HG03039 (cell line): ENCODE data around the gene DRD4.

ENCODE experiments used
- ATAC-seq: cut with Tn5 transposase; IDR thresholded peaks from one replicate; pipeline ENCODE4 v1.9.1; 2021; ENCODE audit warnings: mild to moderate bottlenecking, moderate library complexity; ENCODE audit not compliant: unreplicated experiment

Gene DRD4

DNA sequence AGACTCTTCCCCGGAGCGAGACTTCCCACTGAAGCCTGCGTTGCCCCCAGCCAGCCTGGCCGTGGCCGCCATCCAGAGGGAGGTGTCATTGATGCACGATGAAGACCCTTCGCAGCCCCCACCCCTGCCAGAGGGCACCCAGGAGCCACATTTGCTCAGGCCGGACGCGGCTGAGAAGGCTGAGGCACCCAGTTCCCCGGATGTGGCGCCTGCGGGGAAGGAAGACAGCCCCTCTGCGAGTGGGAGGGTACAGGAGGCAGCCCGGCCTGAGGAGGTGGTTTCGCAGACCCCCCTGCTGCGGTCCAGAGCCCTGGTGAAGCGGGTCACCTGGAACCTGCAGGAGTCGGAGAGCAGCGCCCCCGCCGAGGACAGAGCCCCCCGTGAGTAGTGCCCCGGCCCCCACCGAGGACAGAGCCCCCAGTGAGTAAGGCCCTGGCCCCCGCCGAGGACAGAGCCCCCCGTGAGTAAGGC lies 27.7 kb upstream of the DRD4 start:
- ATAC-seq: no peak

DNA sequence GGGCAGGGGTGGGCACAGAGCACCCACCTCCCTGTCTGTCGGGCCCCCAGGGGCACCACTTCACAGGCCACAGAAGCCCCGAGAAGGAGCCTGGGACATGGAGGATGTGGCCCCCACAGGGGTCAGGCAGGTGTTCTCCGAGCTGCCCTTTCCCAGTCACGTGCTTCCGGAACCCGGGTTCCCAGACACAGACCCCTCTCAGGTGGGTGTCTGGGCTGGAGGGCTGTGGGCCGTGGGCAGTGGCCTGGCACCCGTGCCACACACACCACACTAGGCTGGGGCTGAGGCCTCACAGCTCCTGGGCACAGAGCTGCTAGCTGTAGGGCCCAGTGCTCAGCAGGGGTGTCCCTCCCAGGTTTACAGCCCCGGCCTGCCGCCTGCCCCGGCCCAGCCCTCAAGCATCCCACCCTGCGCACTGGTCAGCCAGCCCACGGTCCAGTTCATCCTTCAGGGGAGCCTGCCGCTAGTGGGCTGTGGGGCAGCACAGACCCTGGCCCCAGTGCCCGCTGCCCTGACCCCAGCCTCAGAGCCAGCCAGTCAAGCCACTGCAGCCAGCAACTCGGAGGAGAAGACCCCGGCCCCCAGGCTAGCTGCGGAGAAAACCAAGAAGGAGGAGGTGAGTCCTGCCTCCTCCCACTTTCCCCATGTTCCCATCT lies 26.8 kb upstream of the DRD4 start:
- ATAC-seq: no peak

DNA sequence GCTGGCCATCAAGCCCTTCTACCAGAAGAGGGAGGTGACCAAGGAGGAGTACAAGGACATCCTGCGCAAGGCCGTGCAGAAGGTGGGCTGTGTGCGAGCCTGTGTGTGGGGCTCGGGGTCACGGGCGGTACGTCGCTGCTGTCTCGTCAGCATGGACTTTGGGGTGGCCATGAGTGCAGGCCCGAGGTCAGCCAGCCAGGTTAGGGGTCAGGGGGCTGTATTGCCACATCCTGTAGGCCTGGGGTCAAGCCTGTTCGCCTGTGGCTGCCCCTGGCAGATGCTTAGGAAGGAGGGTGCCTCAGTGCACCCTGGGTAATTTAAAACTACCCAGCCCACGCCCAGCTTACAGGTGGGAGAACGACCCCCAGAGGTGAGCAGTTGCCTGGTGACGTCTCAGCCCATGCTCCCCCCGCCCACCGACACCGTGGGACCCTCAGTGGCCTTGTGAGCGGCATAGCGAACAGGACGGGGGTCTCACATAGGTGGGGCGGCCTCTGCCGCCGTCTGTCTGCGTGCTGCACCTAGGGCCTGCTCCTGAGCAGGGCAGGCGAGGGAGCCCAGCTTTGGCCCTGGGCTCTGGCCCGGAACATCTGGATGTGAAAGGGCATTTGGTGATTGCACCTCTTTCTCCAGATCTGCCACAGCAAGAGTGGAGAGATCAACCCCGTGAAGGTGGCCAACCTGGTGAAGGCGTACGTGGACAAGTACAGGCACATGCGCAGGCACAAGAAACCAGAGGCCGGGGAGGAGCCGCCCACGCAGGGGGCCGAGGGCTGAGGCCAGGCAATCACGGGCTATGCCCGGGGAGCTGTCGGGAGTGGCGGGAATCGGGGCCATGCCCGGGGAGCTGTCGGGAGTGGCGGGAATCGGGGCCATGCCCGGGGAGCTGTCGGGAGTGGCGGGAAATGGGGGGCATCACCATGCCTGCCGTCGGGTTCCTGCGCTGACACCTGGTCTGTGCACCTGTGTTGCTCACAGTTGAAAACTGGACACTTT lies 25.8 kb upstream of the DRD4 start:
- ATAC-seq: no peak

DNA sequence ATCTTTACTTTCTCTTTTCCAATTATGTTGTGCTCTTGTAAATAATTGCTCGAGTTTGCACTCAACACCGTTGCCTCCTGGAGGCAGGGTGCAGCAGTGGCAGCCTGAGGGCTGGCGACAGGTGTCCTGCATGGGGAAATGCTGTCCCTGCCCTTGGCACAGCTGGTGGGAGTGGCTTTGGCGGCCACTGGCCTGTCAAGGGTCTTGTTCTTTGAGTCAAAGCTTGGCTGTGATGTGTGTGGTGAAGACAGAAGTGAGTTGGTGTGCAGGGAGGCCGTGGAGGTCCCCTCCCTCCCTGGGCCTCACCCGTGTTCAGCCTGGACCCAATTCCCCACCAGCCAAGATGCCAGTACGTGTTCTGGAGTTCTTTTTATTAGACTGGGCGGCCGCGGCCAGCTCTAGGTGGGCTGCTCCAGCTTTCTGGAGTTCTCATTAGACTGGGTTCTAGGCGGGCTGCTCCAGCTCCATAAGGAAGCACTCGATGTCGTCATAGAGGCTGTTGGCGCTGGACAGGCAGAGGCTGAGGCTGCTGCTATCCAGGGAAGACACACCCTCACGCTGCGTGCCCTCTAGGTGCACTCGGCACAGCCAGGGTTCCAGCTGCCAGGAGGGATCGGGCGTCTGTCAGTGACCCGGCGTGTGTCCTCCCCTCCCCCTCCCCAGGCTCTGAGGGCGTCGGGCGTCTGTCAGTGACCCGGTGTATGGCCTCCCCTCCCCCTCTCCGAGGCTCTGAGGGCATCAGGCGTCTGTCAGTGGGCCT lies 24.7 kb upstream of the DRD4 start:
- ATAC-seq: no peak

DNA sequence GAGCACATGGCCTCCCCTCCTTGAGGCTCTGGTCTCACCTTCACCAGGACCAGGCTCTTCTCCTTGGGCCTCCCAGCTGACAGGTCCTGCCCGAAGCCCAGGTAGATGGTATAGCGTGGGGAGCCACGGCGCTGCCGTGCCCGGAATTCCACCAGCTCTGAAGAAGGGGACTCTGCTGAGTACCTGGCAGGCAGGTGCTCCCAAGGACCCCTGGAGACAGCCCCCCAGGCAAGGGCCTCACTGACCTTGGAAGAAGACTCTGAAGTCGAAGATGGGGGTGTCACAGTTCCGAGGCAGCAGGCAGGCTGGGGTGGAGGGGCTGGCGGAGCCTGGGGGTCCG lies 24.1 kb upstream of the DRD4 start:
- ATAC-seq: no peak

DNA sequence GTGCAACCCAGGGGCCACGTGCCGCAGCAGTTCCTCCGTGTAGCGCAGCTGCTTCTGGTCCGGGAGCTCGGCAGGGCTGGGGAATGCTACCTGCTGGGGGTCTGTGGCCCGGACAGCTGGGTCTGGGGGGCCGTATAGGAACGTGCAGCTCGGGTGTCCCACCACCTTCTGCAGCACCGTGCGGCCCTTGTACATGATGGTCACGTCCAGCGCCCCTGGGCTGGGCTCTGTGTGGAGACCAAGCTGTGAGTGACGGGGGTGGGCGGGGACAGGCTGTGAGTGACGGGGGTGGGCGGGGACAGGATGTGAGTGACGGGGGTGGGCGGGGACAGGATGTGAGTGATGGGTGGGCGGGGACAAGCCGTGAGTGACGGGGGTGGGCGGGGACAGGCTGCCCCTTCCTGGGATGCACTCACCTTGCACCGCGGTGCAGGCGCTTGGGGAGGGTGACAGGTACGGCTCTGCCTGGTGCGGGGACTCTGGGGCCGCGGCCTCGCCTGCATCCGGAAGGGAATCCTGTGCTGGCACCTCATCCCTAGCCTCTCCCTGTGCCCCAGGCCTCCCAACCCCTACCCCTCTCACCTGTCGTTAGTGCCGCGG lies 23.6 kb upstream of the DRD4 start:
- ATAC-seq: no peak

DNA sequence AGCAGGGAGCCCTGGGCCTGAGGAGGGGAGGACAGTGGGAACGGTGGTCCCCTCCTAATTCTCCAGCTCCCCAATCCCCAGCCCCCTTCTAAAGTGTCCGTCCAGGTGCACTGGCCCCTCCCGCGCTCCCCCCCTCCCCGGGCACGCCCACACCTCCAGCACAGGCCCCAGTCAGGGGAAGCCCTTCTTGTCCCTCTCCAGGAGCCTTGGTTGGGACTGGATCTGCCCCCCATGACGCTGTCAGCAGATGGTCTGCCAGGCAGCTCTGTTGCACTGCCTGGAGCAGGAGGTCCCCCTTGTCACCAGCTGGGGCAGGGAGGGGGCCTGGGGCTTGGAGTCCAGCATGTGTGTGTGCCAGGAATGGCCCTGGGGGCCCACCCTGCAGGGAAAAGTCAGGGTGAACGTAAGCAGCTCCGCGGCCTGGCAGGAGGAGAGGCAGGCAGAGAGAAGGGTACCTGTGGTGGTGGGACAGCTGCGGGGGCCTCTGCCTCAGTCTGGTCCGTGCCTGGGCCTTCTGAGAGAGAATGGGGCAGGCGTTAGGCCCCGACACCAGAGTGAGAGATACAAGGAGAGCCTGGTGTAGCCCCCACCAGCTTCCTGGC lies 22.9 kb upstream of the DRD4 start:
- no peak for ATAC-seq

DNA sequence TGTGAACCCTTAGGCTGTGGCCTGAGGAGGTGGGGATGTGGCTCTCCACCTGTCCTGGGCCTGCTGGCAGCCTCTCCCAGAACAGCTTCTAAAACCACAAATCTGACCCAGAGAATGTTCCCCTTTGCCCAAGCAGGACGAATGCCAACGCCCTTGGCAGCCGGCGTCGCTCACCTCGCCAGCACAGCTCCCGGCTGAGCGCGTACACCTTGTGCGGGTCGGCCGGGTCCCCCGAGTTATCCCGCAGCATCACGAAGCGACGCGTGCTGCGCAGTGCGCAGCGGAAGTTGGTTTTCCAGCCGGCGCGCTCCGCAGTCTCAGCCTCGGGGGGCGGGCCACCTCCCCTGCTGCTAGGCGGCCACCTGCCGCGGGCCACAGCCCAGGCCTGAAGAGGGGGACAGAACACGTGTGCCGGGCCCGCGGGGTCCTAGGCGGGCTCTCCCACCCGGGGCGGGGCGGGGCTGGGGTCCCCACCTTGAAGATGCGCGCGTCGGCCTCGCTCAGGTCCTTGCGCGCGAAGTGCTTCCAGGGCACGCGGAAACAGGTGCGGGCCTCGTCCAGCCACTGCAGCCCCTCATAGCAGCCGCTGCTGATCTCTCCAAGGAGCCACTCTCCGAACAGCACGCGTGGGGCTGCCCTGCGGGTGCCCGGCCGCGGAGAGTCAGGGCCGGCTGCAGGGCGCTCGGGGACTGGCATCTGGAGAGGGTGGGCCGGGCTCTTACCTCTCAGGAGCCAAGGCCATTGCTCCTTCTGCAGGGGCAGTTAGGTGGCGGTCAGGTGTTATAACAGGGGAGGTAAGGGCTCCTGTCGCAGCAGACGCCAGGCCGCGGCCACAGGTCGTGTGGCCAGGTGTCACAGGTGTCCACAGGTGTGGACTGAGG lies 22.2 kb upstream of the DRD4 start:
- no peak for ATAC-seq

DNA sequence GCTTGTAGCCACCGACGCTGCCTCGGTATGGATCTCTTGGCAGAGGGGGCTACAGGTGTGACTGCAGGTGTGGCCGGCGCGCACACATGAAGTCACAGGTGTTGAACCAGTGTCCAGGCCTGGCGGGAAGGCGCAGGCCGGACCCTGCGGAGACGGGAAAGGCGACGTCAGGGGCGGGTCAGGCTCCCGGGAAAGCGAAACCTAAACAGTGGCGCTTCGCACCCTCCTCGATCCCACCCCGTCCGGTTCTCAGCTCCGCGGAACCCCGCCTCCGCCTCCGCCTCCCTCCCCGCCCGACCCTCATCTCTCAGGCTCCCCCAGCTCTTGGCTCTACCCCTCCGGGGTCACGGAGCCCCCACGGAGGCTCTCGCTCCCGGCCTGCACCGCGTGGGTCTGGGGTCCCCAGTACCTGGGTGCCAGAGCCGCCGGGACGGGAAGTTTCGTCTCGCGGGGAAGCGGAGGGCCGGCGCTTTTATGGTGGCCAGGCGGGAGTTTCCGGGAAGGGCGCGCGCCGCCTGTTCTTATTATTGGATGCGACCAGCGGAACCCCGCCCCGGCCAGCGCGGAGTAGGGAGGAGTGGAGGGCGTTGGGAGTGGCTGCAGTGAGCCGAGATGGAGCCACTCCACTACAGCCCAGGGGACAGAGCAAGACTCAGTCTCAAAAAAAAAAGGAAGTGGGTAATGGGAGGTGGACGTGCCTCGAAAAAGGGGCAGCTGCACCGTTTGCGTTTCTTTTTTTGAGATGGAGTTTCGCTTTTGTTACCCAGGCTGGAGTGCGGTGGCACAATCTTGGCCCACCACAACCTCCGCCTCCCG lies 21.4 kb upstream of the DRD4 start, which contains the start of gene IRF7:
IRF7 (minus strand) TSS at position 447 of the 816 bp plus-strand sequence. CDS start 586 bp downstream, outside the sequence.
- ATAC-seq: peak; percentile 61

DNA sequence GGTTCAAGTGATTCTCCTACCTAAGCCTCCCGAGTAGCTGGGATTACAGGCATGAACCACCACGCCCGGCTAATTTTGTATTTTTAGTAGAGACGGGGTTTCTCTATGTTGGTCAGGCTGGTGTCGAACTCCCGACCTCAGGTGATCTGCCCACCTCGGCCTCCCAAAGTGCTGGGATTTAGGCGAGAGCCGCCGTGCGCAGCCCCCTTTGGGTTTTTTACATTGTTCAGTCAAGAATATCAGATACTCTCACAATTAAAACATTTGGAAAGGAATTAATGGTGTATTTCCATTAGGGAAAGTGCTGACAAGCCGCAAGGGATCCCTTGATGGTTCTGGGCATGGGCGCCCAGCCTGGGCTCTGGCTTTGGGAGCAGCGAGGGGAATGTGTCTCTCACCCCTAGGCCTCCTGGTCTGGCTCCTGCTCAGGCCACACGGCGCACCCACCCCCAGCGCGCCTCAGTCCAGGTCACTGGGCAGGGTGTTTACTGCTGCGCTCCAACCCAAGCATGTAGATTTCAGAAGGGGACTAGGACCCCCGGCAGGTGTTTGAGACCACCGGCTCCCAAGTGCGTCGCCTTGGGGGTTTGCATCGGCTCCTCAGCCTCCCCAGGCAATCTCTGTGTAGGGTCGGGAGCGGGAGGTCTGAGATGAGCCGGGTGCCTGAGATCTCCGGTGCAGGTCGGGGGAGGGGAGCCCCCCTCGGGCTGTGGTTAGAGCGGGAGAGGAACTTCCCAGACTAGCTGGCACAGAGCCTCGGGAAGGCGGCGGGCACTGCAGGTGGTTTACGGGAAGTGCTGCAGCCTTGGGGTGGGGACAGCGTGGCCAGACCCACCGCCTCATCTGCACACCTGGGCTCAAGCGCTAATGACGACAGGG lies 20.5 kb upstream of the DRD4 start:
- no peak for ATAC-seq

DNA sequence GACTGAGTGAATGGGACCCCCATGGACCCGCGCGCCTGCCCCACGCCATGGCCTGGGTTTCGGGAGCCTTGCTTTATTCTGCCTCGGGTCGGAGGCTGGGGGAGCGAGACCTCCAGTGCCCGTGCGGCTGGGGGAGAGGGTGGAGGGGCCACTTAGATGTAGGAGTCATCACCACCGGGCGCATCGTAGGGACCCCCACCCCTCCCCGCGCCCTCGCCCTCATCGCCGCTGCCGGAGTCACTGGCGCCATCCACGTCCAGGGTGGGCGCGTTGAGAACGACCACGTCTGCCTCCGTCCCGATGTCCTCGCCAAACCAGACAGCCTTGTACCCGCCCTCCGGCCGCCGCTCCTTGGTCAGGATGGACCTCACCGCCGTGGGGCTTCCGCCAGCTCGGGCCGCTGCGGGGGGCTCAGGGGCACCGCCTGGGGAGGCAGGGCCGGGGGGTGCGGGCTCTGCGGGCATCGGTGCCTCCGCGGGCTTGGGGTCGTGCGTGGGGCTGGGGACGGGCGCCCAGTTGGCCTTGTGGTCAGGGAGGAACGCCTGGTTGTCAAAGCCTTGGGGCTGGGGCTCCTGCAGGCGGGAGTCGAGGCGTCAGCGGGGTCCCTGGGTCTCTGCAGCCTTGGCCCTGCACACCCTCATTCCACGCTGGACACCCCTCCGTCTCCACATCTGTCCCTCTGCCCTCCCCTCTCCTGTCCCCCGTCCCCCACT lies 19.7 kb upstream of the DRD4 start:
- ATAC-seq: no peak

DNA sequence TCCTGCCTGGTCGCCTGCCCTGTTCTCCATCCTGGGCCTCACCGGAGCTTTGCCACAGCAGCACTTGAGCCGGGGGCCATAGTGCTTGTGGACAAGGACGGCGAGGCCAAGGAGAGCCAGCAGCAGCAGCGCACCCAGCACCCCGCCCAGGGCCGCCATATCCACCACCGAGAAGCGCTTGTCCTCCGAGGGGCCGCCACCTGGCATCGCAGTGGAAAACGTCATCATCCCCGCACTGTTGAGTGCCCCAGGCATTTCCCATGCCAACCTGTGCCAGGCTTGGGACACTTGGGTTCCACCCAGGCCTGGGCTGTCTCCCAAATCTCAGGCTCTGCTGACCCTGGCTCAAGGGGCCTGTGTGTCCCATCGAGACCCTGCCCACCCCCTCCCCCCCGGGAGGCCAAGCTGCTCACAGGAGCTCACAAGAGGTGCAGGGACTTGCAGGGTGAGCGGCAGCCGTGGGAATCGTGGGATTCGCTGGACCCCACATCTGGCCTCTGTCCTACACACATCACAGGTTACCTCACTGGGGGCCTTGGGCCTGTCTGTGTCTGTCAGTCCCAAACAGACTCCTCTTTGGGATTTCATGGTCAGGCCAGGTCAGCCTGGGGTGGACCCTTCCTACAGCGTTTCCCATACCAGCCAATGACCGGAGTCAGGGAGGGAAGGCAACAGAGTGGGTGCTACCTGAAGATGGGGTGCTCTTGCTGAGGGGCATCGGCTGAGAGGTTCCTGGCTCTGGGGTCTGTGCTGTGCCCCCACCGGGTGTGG lies 19.0 kb upstream of the DRD4 start:
- no peak for ATAC-seq

DNA sequence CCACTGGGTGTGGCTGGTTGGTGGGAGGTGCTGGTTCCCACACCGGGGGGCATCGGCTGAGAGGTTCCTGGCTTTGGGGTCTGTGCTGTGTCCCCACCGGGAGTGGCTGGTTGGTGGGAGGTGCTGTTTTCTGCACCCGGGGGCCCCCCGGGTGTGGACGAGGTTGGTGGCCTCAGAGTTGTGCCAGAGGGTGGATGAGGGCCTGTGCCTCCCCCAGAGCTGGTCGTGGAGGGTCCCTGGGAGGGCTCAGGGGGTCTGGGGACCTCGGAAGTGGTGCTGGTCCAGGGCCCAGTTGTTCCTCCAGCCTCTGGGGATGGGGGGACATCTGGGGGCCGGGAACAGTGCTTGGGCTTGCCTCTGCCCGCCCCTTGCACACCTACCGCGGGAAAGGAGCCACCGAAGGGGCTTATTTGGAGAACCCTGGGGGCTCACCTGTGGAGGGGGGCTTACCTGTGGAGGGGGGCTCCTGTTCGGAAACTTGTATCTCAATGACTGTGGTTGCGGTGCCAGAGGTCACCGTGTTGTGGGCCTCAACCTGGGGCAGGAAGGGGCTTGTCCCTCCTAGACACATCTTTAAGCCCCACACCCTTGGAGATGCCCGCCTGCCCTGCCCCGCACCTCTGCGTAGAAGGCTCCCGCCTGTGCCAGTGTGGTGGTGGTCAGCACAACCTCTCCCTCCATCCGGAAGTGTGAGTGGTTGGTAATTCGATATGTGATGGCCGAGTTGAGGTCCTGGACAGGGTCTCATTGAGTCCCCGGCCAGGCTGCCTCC lies 18.0 kb upstream of the DRD4 start:
- no peak for ATAC-seq

DNA sequence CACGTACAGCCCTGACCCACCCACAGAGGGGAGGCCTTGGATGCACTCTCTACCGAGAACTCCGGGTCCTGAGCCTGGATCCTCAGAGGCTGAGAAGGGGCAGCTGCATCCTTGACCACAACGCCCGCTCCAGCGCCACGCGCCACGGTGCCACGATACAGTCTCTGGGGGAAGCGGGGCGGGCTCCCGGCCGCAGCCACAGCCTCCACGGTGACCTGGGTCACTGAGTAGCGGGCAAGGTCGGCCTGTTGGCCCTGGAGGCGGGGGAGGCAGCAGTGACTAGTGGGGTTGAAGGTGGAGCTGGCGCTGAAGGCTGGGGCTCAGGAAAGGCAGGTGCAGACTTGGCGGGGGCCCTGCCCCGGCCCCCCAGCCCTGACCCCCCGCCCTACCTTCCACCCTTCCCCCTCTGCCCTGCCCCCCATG lies 17.4 kb upstream of the DRD4 start:
- ATAC-seq: no peak

DNA sequence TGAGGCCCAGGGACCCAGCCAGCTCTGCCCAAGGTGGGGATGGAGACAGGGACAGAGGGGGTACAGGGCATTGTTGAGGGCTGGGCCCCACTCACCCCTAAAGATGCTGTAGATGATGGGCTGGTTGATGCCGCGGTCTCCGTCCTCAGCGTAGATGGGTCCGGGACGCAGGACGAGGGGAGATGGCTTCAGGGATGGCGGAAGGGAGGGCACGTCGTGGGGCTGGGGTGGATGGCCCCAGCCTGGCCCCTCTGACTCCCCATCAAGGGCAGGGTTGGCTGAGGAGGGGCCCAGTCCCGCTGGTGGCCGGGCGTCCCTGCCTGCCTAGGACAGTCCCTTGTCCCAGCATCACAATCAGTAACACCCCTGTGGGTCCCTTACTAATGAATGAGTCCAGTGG lies 16.9 kb upstream of the DRD4 start:
- no peak for ATAC-seq
